Measurements from ENCODE around the gene SLAMF9.

SLAMF9 gene

GRCh38 chr1:159938211-159938852 lies 15.7 kb downstream of the SLAMF9 start:
- Mint-ChIP-seq H3K4me1 (ENCODE audit: low read depth) (peaks cover 11% of the 10 kb centered on the region), H3K4me3 (no peak overlapping the region), H3K9me3 (no peaks in the 10 kb centered on the region), H3K27me3 (ENCODE audit: low read depth) (peaks cover 48% of the 10 kb centered on the region), H3K36me3 (ENCODE audit: low read depth) (no peaks in the 10 kb centered on the region), H3K27ac (no peak overlapping the region)

- H3K4me1 Mint-ChIP-seq (ENCODE audit: low read depth), result peaks cover 11% of the 10 kb centered on the region
- H3K27me3 Mint-ChIP-seq (ENCODE audit: low read depth), result peaks cover 45% of the 10 kb centered on the region
- no peak overlapping the region for H3K27ac Mint-ChIP-seq
- no peaks in the 10 kb centered on the region for H3K9me3 Mint-ChIP-seq
- H3K36me3 Mint-ChIP-seq (ENCODE audit: low read depth), result no peaks in the 10 kb centered on the region
- H3K4me3 Mint-ChIP-seq, result no peak overlapping the region
Observed at GRCh38 chr1:159937054-159937750, 16.8 kb downstream of the SLAMF9 start.

- H3K4me3 Mint-ChIP-seq, result no peak overlapping the region
- no peak overlapping the region for H3K27ac Mint-ChIP-seq
Observed at GRCh38 chr1:159936273-159936904, 17.6 kb downstream of the SLAMF9 start.

DNA sequence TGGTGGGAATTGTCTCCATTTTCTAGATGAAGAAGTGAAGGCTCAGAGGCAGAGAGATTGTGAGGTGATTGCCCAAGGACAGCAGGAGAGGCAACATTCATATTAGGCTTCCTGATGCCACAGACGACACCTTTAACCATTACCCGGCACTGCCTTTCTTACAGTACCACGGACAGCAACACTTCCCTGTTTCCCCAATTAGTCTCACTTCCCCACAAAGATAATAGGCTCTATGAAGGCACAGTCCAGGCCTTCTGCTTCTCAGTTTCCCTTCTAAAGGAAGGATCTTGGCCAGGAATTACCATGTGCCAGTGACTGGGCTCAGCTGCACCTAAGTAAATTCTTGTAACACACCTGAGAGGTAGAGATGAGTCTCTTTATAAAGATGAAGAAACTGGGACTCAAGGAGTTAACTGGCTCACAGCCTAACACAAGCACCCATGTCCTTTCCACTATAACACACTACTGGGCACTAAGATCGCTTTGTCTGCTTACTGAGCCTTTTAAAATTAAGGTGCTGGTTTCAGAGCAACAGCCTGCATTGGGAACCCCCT lies 18.2 kb downstream of the SLAMF9 start:
- Mint-ChIP-seq H3K27me3 (ENCODE audit: low read depth) (peaks cover 40% of the 10 kb centered on the region), H3K36me3 (ENCODE audit: low read depth) (no peaks in the 10 kb centered on the region), H3K27ac (no peak overlapping the region), H3K4me1 (ENCODE audit: low read depth) (peaks cover 11% of the 10 kb centered on the region), H3K4me3 (no peak overlapping the region), H3K9me3 (no peaks in the 10 kb centered on the region)

More at GRCh38 chr1:159936273-159936904, 17.6 kb downstream of the SLAMF9 start:
- Mint-ChIP-seq H3K27me3 (ENCODE audit: low read depth) (peaks cover 44% of the 10 kb centered on the region), H3K9me3 (no peaks in the 10 kb centered on the region), H3K4me1 (ENCODE audit: low read depth) (peaks cover 11% of the 10 kb centered on the region), H3K36me3 (ENCODE audit: low read depth) (no peaks in the 10 kb centered on the region)

DNA sequence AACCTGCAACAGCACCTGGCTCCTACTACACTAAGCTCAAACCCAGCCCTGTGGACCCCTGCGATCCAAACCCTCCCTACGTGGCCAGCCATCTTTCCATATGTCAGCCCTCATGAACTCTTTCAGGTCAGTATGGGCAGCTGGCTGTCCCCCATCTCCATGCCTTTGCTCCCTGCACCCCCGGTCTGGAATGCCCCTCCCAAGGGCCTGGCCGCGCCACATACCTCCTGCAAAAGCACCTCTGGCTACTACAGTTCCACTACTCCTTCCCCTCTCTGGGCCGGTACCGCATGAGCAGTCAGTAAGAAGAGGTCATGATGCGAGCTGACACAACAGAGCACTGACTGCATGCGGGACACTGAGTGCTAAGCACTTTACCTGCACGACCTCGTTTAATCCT lies 18.7 kb downstream of the SLAMF9 start:
- H3K4me3 Mint-ChIP-seq, result no peak overlapping the region
- no peaks in the 10 kb centered on the region for H3K36me3 Mint-ChIP-seq (ENCODE audit: low read depth)
- H3K27me3 Mint-ChIP-seq (ENCODE audit: low read depth), result peaks cover 38% of the 10 kb centered on the region
- peaks cover 11% of the 10 kb centered on the region for H3K4me1 Mint-ChIP-seq (ENCODE audit: low read depth)
- no peak overlapping the region for H3K27ac Mint-ChIP-seq
- no peaks in the 10 kb centered on the region for H3K9me3 Mint-ChIP-seq

GRCh38 chr1:159934136-159935039 lies 19.6 kb downstream of the SLAMF9 start:
- no peaks in the 10 kb centered on the region for H3K9me3 Mint-ChIP-seq

DNA sequence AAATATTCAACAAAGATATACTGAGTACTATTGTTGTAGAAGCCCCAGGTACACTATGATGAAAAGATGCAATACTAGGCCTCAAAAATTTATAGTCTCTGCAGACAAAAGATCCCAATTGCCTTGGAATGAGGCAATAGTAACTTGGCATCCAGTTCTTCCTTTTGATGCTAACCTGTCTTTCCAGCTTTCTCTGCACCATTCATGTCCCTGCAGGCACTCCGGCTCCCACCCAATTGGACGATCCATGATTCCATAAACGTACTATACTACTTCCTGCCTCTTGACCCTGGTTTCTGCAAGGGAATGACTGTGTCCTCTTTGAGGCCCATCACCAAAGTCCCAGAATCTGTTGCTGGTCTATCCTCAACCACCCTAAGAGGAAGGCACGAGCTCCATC lies 20.7 kb downstream of the SLAMF9 start:
- Mint-ChIP-seq H3K27me3 (ENCODE audit: low read depth) (peaks cover 29% of the 10 kb centered on the region), H3K9me3 (no peaks in the 10 kb centered on the region), H3K36me3 (ENCODE audit: low read depth) (no peaks in the 10 kb centered on the region), H3K4me1 (ENCODE audit: low read depth) (peaks cover 10% of the 10 kb centered on the region), H3K4me3 (no peak overlapping the region), H3K27ac (no peak overlapping the region)

More at GRCh38 chr1:159934136-159935039, 19.6 kb downstream of the SLAMF9 start:
- no peaks in the 10 kb centered on the region for H3K36me3 Mint-ChIP-seq (ENCODE audit: low read depth)
- H3K4me3 Mint-ChIP-seq, result no peak overlapping the region
- H3K27ac Mint-ChIP-seq, result no peak overlapping the region
- H3K27me3 Mint-ChIP-seq (ENCODE audit: low read depth), result peaks cover 32% of the 10 kb centered on the region
- peaks cover 11% of the 10 kb centered on the region for H3K4me1 Mint-ChIP-seq (ENCODE audit: low read depth)

DNA sequence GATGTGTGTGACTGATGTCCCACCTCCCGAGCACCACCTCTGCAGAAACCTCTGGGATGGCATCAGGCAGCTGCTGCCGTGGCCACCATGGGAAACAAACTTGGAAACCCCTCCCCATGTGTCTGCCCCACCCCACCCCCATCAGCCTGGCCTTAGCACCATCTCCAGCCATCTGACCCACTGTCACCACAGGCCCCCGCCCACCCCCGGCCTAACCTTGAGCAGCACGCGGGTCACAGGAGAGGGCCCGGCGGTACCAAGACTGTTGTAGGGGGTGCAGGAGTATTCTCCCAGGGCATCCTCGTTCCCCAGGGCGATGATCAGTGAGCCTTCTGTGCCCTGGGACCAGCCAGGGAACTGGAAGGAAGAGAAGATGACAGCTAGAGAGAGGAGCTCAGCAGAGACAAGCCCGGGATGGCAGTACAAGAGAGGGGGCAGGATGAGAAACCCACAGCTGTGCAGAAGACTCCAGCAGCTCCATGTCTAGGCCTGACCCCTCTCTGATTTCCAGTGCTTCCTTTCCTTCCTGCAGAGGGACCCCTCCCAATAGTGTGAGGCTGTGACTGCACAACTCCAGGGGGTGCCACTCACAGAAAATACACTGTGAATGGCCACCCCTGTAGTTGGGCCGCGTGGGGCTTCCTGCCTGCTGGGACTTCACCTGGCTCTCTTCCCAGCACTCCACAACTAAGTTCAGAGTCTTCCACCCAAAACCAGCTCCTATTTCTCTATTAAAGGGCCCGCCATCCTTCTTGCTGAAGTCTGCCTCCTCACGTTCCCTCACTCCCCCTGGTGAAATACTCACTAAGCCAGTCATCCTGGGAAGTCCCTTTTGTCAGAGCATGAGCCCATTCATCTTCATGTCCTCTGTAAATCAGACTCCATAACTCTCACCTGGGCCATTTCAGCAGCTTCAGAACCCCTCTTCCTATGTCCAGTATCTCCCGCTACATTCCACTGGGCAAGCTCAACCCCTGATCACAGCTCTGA lies 21.4 kb downstream of the SLAMF9 start:
- H3K9me3 Mint-ChIP-seq, result no peaks in the 10 kb centered on the region
- H3K4me3 Mint-ChIP-seq, result no peak overlapping the region
- peaks cover 29% of the 10 kb centered on the region for H3K27me3 Mint-ChIP-seq (ENCODE audit: low read depth)
- H3K4me1 Mint-ChIP-seq (ENCODE audit: low read depth), result peaks cover 4% of the 10 kb centered on the region
- no peaks in the 10 kb centered on the region for H3K36me3 Mint-ChIP-seq (ENCODE audit: low read depth)
- peak overlapping the region; percentile 27 for H3K27ac Mint-ChIP-seq

GRCh38 chr1:159931795-159932173 lies 22.3 kb downstream of the SLAMF9 start:
- no peak overlapping the region for H3K27ac Mint-ChIP-seq
- H3K27me3 Mint-ChIP-seq (ENCODE audit: low read depth), result peaks cover 29% of the 10 kb centered on the region
- H3K4me1 Mint-ChIP-seq (ENCODE audit: low read depth), result peaks cover 3% of the 10 kb centered on the region
- no peaks in the 10 kb centered on the region for H3K9me3 Mint-ChIP-seq
- H3K36me3 Mint-ChIP-seq (ENCODE audit: low read depth), result no peaks in the 10 kb centered on the region
- H3K4me3 Mint-ChIP-seq, result no peak overlapping the region

GRCh38 chr1:159931101-159931794 lies 22.8 kb downstream of the SLAMF9 start:
- Mint-ChIP-seq H3K27me3 (ENCODE audit: low read depth) (peaks cover 28% of the 10 kb centered on the region), H3K4me1 (ENCODE audit: low read depth) (peaks cover 8% of the 10 kb centered on the region), H3K9me3 (no peaks in the 10 kb centered on the region), H3K4me3 (no peak overlapping the region), H3K36me3 (ENCODE audit: low read depth) (no peaks in the 10 kb centered on the region), H3K27ac (no peak overlapping the region)

GRCh38 chr1:159930634-159931033 lies 23.4 kb downstream of the SLAMF9 start:
- Mint-ChIP-seq H3K4me3 (no peak overlapping the region), H3K27me3 (ENCODE audit: low read depth) (peaks cover 22% of the 10 kb centered on the region), H3K27ac (no peak overlapping the region), H3K9me3 (no peaks in the 10 kb centered on the region), H3K36me3 (ENCODE audit: low read depth) (no peaks in the 10 kb centered on the region), H3K4me1 (ENCODE audit: low read depth) (peaks cover 14% of the 10 kb centered on the region)

DNA sequence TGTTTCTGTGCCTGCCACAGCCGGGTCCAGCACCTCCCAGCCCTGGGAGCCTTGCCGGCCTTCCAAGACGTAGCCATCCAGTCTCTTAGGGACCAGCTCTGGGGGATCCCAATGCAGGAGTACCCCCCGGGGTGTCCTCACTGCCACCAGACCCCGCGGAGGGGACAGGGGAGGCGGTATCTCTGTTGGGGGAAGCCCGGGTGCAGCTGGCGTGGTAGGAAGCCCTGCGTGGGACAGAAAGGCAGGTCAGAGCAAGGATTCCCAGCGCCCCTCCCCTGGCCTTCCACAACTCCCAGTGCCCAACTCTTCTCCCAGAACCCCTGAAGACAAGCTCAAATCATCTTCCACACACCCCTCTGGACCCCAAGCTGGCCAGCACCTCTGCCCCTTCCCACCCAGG lies 23.8 kb downstream of the SLAMF9 start:
- Mint-ChIP-seq H3K9me3 (no peaks in the 10 kb centered on the region), H3K27me3 (ENCODE audit: low read depth) (peaks cover 18% of the 10 kb centered on the region), H3K36me3 (ENCODE audit: low read depth) (peaks cover 2% of the 10 kb centered on the region), H3K4me1 (ENCODE audit: low read depth) (peaks cover 19% of the 10 kb centered on the region), H3K27ac (no peak overlapping the region), H3K4me3 (no peak overlapping the region)
